NCI-H146 (cell line): ENCODE measurements around the gene CWC27.
"Not testable (repeated sequence)": the region's sequence is repeated elsewhere in the genome, so short reads cannot be mapped to it uniquely, and the experiment has no call there.

Experiments used
- DNase-seq: peaks from one replicate; lab custom pipeline; 2025; lab: John Stamatoyannopoulos, UW

The CWC27 gene

DNA sequence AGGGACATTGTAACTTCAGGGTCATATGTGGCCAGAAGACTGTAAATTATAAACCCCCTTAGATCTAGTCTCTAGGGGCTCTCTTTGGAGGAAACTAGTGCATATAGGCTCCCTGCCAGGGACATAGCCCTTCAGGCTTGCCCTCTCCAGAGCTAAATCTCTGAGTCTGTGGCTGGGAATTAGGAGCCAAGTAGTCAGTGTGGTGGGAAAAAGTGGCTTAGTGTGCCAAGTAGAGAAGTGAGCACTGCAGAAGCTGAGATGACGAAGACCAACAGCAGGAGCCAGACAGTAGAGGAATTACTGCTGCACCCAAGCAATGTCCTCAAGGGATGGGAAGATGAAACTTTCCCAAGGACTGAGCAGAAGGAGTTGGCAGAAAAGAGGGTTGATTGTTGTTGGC is 71.2 kb downstream of the CWC27 start:
- no peak for DNase-seq

DNA sequence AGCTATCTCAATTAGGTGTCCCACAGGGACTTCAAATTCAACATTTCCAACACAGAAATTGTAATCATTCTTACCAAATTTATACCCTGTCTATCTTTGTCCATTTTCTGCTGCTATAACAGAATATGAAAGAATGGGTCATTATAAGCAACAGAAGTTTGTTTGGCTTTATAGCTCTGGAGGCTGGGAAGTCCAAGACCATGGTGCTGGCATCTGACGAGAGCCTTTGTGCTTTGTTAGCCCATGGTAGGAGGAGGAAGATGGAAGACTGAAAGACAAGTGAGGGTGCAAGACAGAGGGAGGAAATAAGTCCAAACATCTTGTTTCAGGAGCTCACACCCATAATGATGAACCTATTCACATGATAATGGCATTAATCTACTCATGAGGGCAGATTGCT is 72.2 kb downstream of the CWC27 start:
- no peak for DNase-seq

DNA sequence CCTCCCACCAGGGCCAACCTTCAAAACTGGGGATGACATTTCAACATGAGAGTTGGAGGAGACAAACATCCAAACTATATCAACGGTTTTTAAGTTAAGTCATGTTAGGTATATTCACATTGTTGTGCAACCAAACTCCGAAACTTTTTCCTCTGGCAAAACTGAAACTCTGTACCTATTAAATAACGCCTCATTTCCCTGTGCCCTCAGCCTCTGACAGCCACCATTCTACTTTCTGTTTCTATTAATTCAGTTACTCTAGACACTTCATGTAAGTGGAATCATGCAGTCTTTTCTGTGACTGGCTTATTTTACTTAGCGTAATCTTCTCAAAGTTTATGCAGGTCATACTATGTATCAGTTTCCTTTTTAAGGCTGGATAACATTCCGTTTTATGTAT is 85.0 kb downstream of the CWC27 start:
- no peak for DNase-seq

DNA sequence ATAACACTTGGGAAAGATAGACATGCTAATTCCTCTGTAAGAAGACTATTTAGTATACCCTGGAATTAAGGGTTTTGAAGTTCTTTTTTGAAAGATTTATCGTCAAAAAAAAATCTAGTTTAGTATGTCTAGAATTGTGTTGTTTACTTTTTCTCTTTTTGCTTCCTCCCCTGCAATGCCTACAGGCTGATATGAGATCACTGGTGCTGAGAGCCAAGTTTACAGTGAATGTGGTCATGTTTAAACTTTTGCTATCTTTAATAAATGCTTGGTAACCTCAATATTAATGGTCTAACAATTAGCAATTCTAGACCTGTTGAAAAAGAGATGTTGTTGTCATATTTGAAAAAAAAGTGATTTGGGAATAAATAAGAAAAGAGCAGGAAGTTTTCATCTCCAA is 86.1 kb downstream of the CWC27 start:
- DNase-seq, result no peak

DNA sequence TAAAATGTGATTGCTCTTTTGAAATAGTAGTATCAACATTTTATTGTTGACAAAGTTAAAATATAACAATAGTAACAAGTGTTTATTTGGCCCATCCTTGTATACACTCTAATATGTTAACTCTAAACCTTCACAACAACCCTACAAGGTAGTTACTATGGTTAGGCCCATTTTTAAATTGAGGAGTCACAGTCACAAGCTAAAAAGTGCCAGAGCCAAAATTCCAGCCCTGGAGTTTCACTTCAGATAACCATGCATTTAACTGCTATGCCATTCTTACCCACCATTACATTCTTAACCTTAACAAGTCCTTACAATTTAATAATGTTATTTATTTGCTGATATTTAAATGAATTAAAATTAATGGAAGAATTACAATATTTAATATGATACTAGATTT is 91.2 kb downstream of the CWC27 start:
- DNase-seq, result no peak

DNA sequence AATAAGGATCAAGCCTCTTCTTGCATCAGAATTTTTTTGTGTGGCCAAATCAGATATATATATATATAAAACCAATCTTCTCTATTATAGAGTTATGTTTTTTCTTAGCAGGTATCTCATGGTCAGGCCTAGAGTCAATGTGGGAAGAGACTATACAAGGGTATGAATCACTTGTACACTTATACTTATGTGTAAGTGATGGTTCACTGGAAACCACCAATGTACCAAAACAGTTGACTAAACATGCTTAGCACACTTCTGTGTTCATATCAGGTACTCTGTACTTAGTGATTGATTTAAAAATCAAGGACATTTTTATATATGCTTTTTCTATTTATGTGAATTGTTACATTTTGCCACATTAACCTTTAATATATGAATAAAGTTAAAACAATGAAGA is 92.6 kb downstream of the CWC27 start:
- no peak for DNase-seq

DNA sequence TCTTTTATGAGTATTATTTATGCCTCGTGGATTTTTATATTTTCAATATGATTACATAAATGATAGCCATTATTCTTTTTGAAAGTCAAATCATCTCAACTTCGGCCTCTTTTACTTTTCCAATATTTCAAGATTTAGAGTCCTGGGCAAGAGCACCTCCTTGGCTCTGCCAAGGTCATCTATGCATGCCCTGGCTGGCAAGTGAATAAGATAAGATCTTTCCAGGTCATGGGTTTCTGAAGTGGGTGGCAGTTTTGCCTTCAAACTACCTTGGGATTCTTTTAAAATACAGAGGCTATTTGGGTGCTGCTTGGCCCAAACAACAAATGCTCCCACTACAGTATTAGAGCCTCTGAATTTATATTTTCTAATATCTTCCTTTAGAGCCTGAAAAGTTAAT is 95.4 kb downstream of the CWC27 start:
- DNase-seq, result no peak

DNA sequence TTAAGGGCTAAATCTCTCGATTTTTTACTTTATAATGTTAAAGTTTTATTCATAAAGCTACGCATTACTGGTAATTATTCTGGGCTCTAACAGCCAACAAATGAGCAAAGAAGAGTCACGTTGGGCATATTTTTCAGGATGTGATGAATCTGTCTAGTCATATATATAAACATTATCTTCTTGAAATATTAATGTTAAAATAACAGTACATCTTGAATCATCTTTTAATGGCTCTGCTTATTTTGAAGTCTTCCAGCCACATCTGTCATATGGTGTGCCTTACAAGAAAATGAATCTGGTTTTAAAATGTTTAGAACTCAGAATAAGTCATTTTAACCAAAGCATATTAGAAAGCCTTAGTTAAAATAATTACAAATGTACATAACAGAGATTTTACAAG is 96.9 kb downstream of the CWC27 start:
- no peak for DNase-seq

DNA sequence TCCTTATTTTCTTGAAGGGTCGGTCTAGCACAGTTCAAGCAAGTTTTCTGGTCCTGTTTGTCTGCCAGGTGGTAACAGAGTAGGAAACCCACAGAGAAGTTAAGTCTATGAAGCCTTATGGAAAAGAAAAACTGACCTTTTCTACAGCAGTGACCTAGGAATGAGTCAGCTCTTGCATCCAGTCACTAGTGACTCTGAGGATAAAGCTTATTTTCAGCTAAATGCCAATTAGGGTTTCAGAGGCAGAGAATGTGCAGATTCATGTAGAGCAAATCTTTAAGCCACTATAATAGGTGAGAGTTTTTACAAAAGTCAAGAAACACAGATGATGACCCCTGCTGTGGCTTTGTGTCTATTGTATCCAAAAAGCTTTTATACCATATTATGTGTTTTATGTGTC is 100.7 kb downstream of the CWC27 start:
- DNase-seq, result peak; percentile 43

DNA sequence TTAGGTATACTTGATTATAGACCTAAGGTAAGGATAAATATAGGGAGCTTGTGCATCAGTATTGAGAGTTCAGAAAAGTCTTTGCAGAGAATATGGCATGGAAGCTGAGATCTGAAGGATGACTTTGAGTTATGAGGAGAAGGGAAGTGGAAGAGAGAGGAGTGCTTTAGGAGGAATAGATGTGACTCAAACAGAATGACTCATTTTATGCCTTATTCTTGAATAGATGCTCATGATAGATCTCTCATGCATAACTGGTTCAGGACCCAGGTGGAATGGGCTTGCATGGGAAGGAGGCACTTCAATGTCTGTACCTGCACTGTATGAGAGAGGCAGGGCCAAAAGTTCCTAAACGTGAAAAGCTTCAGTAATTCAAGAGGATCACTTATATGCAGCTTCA is 103.3 kb downstream of the CWC27 start:
- DNase-seq, result no peak

DNA sequence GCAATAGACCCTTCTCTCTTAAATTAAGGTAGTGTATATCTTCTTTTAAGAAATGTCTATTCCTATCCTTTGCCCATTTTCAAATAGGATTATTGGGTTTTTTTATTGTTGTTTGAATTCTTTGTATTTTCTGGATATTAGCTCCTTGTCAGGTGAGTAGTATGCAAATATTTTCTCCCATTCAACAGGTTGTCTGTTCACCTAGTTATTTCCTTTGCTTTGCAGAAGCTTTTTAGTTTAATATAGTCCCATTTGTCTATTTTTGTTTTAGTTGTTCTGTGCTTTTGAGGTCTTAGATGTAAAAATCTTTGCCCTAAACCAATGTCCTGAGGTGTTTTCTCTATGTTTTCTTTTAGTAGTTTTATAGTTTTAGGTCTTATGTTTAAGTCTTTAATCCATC is 104.7 kb downstream of the CWC27 start:
- DNase-seq, result no peak

DNA sequence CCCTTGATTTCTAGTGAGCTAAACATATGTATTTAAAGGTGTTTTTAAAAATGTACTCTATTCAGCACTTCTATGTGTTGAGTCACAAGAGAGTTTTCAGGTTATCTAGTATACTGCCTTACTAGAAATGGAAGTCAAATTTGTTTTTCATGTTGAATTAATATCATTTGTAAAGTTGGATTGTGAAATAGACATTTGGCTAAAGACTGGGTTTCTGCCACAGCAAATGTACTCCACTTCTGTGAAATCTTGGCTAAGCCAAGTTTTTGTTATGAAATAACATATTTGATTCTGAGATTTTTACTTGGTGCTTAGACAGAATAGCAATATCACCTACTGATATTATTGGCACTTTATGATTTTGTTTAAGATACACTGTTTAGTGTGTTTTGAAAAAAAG is 106.0 kb downstream of the CWC27 start:
- DNase-seq, result no peak

DNA sequence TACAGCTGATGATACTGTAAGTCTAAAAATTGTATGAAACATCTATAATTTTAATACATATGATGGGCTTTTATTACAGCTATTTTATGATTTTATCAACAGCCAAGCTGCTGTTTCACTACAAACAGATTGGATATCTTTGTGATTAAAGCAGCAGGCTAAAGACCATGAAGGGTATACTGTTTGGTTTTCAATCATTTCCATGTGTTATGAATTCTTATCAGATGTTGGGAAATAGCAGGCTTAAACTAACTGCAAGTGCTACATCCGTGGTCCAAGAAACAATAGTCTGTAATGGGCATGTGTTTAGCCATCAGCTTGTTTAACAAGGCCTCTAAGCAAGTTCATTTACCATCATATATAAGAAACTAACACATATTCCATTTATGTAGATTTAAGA is 107.5 kb downstream of the CWC27 start:
- DNase-seq, result no peak

DNA sequence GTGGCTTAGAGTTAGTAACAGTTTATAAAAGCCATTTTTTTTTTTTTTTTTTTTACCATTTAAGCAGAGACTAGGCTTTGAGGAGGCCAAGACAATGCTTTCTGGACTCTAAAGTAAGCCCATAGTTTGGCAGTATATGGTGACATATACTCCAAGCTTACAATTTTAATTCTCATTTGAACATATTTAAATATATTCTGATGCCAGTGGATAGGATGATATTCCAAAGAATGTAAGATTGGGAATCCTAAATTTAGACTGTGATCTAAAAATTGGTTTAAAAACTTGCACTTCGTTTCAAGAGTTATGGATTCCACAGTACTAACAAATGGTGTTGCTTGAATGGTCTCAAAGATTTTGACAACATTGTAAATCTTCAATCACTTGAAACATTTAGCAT is 112.1 kb downstream of the CWC27 start:
- no peak for DNase-seq

DNA sequence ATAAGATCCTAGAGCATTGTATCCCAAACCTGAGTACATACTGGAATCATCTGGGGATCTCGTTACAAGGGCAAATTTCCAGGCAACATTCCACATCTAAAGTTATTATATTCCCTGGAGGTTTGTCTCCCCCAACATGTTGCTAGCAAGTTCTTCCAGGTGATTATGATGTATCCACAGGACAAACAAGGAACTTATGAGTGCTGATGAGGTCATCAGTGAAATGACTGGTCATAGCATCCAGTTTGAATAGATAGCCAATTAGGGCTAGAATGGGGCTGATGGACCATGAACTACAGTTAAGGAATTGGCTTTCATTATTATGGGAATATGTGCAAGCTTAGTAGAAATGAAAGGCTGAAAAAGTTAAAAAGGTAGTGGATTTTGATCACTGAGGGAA is 115.2 kb downstream of the CWC27 start:
- peak; percentile 2 for DNase-seq

DNA sequence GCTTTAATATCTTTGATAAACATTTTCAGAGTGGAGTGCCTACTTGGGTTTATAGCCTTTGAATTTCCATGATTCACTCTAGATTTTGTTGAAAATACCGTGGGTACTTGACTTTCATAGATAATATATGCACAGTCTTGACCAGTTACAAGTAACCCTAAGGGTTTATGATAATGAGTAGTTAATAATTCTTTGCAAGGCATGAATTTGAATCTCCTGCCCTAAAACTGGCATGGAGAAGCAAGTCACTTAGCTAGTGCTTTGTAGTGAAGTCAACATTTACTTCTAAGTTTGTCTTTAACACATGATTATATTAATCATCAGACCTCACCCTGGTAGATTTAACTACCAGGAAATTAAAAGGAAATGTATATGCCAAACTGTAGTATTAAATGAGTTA is 115.8 kb downstream of the CWC27 start:
- DNase-seq, result no peak

DNA sequence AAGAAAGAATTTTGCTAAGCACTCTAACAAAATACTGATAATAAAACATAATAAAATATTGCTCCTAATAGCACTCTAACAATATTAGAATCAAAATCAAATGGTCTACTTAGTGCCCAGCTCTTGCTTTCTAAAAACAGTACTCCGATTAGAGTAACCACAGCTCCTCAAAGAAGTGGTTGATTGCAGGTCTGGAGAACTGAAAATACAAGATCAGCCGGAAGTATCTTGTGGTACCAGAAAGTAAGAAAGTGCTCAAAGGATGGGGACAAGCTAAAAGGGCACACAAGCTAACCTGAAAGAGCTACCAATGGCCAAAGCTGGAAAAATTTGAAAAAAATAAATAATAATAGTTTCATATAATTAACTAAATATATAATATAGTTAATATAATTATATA is 119.2 kb downstream of the CWC27 start:
- no peak for DNase-seq

DNA sequence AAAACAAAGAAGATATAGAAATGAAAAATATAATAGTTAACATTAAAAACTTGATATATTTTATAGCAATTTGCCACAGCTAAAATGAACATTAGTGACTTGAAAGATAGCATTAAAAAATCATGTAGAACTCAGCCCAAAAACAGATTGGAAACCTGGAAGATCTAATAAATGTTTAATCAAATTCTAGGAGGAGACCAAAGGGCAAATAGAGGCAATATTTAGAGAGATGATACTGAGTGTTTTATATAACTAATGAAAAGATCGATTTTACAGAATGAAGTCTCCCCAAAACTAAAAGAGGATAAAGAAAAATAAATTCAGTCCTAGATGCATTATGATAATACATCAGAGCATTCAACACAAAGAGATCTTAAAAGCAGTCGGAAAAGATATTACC is 127.0 kb downstream of the CWC27 start:
- no peak for DNase-seq

DNA sequence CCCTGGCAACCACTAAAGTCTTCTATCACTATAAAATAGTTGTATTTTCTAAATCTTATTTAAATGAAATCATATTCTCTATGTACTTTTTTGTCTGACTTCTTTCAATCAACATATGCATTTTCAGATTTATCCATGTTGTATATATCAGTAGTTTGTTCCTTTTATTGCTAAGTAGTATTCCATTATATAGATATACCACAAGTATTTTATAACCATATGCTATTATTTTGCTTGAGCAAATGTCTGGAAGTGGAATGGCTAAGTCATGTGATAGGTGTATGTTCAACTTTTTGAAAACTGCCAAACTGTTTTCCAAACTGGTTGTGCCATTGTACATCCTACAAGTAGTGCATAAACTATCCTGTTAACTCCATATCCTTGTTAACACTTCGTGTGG is 131.1 kb downstream of the CWC27 start:
- DNase-seq, result no peak

DNA sequence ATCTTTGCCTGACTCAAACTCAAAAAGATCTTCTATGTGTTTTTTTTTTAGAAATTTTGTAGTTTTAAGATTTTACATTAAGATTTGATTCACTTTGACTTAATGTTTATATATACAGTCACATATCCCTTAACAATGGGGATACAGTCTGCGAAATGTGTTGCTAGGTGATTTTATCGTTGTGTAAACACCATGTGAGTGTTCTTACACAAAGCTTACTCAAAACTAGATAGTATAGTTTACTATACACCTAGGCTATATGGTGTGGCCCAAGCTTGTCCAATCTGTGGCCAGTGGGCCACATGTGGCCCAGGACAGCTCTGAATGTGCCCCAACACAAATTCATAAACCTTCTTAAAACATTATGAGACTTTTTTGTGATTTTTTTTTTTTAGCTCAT is 131.9 kb downstream of the CWC27 start:
- DNase-seq, result peak; percentile 4

DNA sequence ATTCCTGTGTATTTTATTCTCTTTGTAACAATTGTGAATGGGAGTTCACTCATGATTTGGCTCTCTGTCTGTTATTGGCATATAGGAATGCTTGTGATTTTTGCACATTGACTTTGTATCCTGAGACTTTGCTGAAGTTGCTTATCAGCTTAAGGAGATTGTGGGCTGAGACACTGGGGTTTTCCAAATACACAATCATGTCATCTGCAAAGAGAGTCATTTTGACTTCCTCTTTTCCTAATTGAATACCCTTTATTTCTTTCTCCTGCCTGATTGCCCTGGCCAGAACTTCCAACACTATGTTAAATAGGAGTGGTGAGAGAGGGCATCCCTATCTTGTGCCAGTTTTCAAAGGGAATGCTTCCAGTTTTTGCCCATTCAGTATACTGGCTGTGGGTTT is 138.7 kb downstream of the CWC27 start:
- DNase-seq, result not testable (repeated sequence)

DNA sequence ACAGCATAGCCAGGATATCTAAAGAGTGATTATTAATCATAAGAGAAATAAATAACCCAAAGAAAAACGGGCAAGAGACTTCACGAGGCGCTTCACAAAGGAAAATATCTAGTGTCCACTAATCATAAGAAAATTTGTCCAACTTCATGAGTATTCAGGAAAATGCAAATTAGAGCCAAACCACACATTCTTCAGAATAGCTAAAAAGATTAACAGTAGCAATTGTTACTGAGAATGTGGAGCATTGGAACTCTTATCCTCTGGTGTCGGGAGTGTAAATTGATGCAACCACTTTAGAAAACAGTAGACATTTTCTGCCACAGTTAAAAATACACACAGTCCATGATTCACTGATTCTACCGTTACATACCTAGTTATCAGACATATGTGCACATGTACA is 145.7 kb downstream of the CWC27 start:
- no peak for DNase-seq

DNA sequence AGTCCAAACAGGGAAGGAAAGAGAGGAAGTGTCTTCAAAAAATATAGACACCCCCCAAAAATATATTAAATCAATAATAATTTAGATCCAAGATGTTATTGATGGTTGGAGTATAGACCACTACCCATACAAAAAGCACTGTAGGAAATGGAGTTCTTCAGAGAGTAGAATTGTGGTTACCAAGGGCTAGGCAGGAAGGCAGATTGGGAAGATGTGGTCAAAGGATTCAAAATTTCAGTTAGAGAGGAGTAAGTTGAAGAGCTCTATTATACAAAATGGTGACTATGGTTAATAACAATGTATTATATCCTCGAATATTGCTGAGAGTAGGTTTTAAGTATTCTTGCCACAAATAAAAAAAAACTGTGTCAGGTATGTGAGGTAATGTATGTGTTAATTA is 149.4 kb downstream of the CWC27 start:
- no peak for DNase-seq

DNA sequence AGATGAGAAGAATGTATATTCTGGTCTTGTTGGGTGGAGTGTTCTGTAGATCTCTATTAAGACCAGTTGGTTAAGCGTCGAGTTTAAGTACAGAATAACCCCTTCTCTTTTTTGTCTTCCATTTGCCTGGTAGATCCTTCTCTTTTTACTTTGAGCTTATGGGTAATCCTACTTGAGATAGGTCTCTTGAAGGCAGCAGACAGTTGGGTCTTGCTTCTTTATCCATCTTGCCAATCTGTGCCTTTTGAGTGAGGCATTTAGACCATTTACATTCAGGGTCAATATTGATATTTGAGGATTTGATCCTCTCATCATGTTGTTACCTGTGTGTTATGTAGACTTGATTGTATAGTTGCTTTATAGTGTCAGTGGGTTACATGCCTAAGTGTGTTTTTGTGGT is 152.7 kb downstream of the CWC27 start:
- no peak for DNase-seq

DNA sequence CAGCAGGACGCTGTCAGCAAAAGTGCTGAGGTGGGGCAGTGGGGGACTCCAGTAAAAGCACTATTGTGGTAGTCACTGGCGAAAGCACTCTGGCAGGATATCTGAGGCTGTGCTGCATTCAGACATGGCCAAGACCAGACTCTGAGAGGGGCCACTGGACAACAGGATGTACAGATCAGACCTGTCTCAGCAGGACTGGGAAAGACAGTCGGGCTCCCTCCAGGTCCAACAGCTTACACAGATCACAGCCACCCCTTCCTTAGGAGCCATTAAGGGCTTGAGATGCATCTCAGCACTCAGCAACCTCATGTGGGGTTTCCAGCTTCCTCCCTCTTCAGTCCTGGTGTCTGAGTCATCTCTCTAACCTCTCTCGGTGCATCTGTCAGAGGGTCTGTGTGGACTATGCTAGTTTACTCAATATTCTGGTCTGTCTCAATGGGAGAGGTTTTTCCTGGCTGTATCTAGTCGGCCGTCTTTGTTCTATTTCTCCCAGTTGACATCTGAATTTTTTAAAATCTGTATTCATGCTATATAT is 154.5 kb downstream of the CWC27 start:
- no peak for DNase-seq
